OCI-LY7 (cell line): ENCODE data around the gene NCOA3. TPM values are rescaled to one million over a fixed set of nuclear protein-coding genes. Genes with fewer than 3 reads are reported as not detected.
"Not testable (repeated sequence)": the region's sequence is repeated elsewhere in the genome, so short reads cannot be mapped to it uniquely, and the experiment has no call there.

ENCODE experiments used
- BruUV-seq: library from RNA; stranded (reverse); fragments of 400-500 nt; replicated peaks from 2 replicates; lab custom pipeline; 2021; lab: Mats Ljungman, UMichigan
- CTCF ChIA-PET: fragments of 300-600 bp; sonication (Branson Sonifier 250); formaldehyde crosslinking; loops from one replicate; lab custom pipeline; 2022; ENCODE audit warnings: antibody characterized with exemption; ENCODE audit not compliant: unreplicated experiment; lab: Charles Lee
- POLR2A ChIA-PET: fragments of 300-600 bp; sonication (Branson Sonifier 250); formaldehyde crosslinking; loops from one replicate; lab custom pipeline; 2022; ENCODE audit warnings: antibody characterized with exemption; lab: Charles Lee
- DNase-seq: peaks from one replicate; pipeline ENCODE4 v3.0.0-alpha.2; 2015; ENCODE audit warnings: low spot score
- H2AFZ ChIP-seq: fragments of 200-600 bp; sonication (generic), shearing (Covaris generic); 2 replicates; pipeline ENCODE4 v1.6.1; 2014; ENCODE audit warnings: mild to moderate bottlenecking, antibody characterized with exemption, low read length, moderate library complexity
- H3K27ac ChIP-seq: fragments of 200-600 bp; sonication (generic); 2 replicates; pipeline ENCODE4 v1.5.1; 2014; ENCODE audit warnings: mixed run types, low read depth, mild to moderate bottlenecking, moderate library complexity, low read length, inconsistent platforms; ENCODE audit not compliant: poor library complexity, severe bottlenecking
- H3K36me3 ChIP-seq: fragments of 200-600 bp; sonication (generic); 2 replicates; pipeline ENCODE4 v1.6.1; 2014; ENCODE audit warnings: mild to moderate bottlenecking, antibody characterized with exemption, low read length, moderate library complexity, mixed read lengths; ENCODE audit not compliant: insufficient read depth
- H3K4me1 ChIP-seq: fragments of 200-600 bp; sonication (generic); 2 replicates; pipeline ENCODE4 v1.5.1; 2014; ENCODE audit warnings: mild to moderate bottlenecking, low read length; ENCODE audit not compliant: insufficient read depth, poor library complexity, severe bottlenecking
- H3K4me2 ChIP-seq: fragments of 200-600 bp; sonication (generic); 2 replicates; pipeline ENCODE4 v1.6.1; 2014; ENCODE audit warnings: mild to moderate bottlenecking, low read length
- H3K4me3 ChIP-seq: fragments of 200-600 bp; sonication (generic); 2 replicates; pipeline ENCODE4 v1.5.1; 2014; ENCODE audit warnings: mild to moderate bottlenecking, low read depth, low read length; ENCODE audit not compliant: poor library complexity, severe bottlenecking
- H3K79me2 ChIP-seq: fragments of 200-600 bp; sonication (generic); 2 replicates; pipeline ENCODE4 v1.6.1; 2016; ENCODE audit warnings: low read depth, mild to moderate bottlenecking, low read length, moderate library complexity, mixed read lengths; ENCODE audit not compliant: insufficient read depth
- H3K9me2 ChIP-seq: fragments of 200-600 bp; sonication (generic); 2 replicates; pipeline ENCODE4 v1.6.1; 2016; ENCODE audit warnings: mild to moderate bottlenecking, low read length, mixed read lengths; ENCODE audit not compliant: insufficient read depth
- H3K9me3 ChIP-seq: fragments of 200-600 bp; sonication (generic); 2 replicates; pipeline ENCODE4 v1.6.1; 2014; ENCODE audit warnings: mild to moderate bottlenecking, mixed run types, low read length, mixed read lengths
- H4K20me1 ChIP-seq: fragments of 200-600 bp; sonication (generic); 2 replicates; pipeline ENCODE4 v1.6.1; 2014; ENCODE audit warnings: mild to moderate bottlenecking, antibody characterized with exemption, low read length, moderate library complexity, mixed read lengths; ENCODE audit not compliant: insufficient read depth
- CTCF ChIP-seq: fragments of 200-600 bp; sonication (generic); conservative IDR thresholded peaks from 2 replicates; pipeline ENCODE4 v1.5.1; 2014; ENCODE audit warnings: mild to moderate bottlenecking, antibody characterized with exemption, low read length, moderate library complexity, mixed read lengths
- EZH2phosphoT487 ChIP-seq: fragments of 200-600 bp; sonication (generic); IDR thresholded peaks from 2 replicates; pipeline ENCODE4 v1.6.1; 2018; ENCODE audit warnings: low read depth, borderline replicate concordance, mild to moderate bottlenecking, mixed run types, antibody characterized with exemption, low read length, moderate library complexity, mixed read lengths
- intact Hi-C: fragments of 100-400 bp; cut with micrococcal nuclease; formaldehyde crosslinking; loops from one replicate; pipeline ENCODE4 v1.10.0; 2022; ENCODE audit not compliant: unreplicated experiment
- total RNA-seq, 2 experiments: library from RNA; depleted of rRNA in 1 of 2; stranded (reverse); fragments of >200 nt in 1 of 2; shearing (Covaris generic) in 1 of 2; gene quantifications; 2 replicates each; pipeline ENCODE4 v1.2.3, GENCODE V29; 2014 to 2022

The NCOA3 gene
- total RNA-seq, 2 experiments from 2014 or later: 50.5 to 75.6 TPM

DNA sequence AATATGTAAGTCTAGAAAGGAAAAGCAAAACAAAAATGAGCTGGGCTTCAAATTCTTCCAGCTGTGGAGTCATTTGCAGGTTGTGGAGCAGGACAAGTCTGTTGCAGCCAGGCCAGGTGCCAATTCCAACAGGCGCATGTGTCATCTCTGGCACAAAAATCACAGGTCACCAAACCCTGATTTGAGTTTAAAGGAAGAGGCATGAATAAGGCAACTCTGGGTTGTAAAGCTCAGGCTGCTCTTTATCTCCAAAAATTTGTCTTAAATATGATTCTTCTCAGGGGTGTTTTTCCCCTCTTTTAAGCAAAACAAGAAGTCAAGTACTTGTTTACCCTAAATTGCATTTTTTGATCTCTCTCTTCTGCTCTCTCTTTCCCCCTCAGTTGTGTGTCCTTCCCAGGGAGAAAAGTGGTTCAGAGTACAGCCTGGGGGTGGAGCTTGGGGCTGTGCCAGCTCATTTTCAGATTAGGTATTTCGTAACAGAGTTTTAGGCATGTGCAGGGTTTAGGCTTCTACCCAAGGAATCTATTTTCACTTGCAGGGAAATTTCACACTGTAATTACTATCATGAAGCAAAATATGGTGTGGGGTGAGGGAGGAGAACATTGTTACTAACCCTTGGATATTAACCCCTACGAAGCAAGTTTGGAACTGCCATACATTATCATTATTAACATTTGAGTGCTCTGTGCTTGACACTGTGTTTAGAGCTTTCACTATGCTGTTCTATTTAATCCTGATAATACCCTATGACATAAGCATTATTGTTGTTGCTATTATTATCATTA is 8.3 kb upstream of the NCOA3 start:
- ChIA-PET CTCF (interaction anchor here (1.0 to 1.2 kb wide), 2 partner anchors 8 to 60 kb away, joined by 3 to 8 read pairs; partner anchors contain the start of gene NCOA3), POLR2A (interaction anchor here (0.7 to 4.0 kb wide), 13 partner anchors 8 to 137 kb away, joined by 3 to 47 read pairs (median 4); partner anchors contain the start of genes NCOA3 and ZMYND8)
- Histone ChIP-seq H3K4me2 (peak overlapping the region; percentile 72), H2AFZ (peak overlapping the region; percentile 87), H3K79me2 (no peaks in the 10 kb centered on the region), H3K36me3 (no peaks in the 10 kb centered on the region), H3K4me3 (peak overlapping the region; percentile 44), H3K9me2 (no peaks in the 10 kb centered on the region), H3K4me1 (peaks cover 78% of the 10 kb centered on the region), H4K20me1 (no peaks in the 10 kb centered on the region), H3K9me3 (no peaks in the 10 kb centered on the region), H3K27ac (peak overlapping the region; percentile 54)
- TF ChIP-seq EZH2phosphoT487: no peak
- intact Hi-C loops: no loop called here
- peak; percentile 52 for DNase-seq
- no TSS peak for BruUV-seq

- no peaks in the 10 kb centered on the region for H3K79me2 ChIP-seq
- no peaks in the 10 kb centered on the region for H3K9me3 ChIP-seq
- no peaks in the 10 kb centered on the region for H4K20me1 ChIP-seq
- H3K4me2 ChIP-seq: peak overlapping the region; percentile 72
- peaks cover 76% of the 10 kb centered on the region for H3K4me1 ChIP-seq
- ChIA-PET POLR2A (interaction anchor here (0.8 to 4.0 kb wide), 9 partner anchors 8 to 138 kb away, joined by 3 to 47 read pairs (median 4); partner anchors contain the start of genes NCOA3 and ZMYND8), CTCF (interaction anchor here (1.0 to 1.2 kb wide), 2 partner anchors 7 to 60 kb away, joined by 3 to 8 read pairs; partner anchors contain the start of gene NCOA3)
- H3K4me3 ChIP-seq: peak overlapping the region; percentile 44
- peak overlapping the region; percentile 87 for H2AFZ ChIP-seq
- BruUV-seq: no TSS peak
- intact Hi-C loops: no loop called here
- H3K36me3 ChIP-seq: no peaks in the 10 kb centered on the region
- no peak for DNase-seq
- no peaks in the 10 kb centered on the region for H3K9me2 ChIP-seq
- peak overlapping the region; percentile 54 for H3K27ac ChIP-seq
- TF ChIP-seq CTCF (no peak), EZH2phosphoT487 (no peak)
Observed at GRCh38 chr20:47493963-47494293, 7.8 kb upstream of the NCOA3 start.

GRCh38 chr20:47494606-47495005 is 7.1 kb upstream of the NCOA3 start:
- H4K20me1 ChIP-seq, DNase-seq, H3K9me3 ChIP-seq, POLR2A ChIA-PET, H3K36me3 ChIP-seq, H3K4me3 ChIP-seq, H3K79me2 ChIP-seq, BruUV-seq, intact Hi-C loops, CTCF ChIA-PET, H3K9me2 ChIP-seq, H3K27ac ChIP-seq: not testable (repeated sequence)
- H3K4me2 ChIP-seq: peak overlapping the region; percentile 72
- peaks cover 70% of the 10 kb centered on the region for H3K4me1 ChIP-seq
- peak overlapping the region; percentile 87; the same call in 1 of the 2 replicates for H2AFZ ChIP-seq
